Inferior parietal cortex (tissue), 1 donor: ENCODE measurements around the gene RAD50.
"Not testable (repeated sequence)": the region's sequence is repeated elsewhere in the genome, so short reads cannot be mapped to it uniquely, and the experiment has no call there.

Source experiments
- DNase-seq: peaks from one replicate; pipeline ENCODE4 v3.0.0-alpha.2; 2016; ENCODE audit errors: extremely low spot score

Gene RAD50

DNA sequence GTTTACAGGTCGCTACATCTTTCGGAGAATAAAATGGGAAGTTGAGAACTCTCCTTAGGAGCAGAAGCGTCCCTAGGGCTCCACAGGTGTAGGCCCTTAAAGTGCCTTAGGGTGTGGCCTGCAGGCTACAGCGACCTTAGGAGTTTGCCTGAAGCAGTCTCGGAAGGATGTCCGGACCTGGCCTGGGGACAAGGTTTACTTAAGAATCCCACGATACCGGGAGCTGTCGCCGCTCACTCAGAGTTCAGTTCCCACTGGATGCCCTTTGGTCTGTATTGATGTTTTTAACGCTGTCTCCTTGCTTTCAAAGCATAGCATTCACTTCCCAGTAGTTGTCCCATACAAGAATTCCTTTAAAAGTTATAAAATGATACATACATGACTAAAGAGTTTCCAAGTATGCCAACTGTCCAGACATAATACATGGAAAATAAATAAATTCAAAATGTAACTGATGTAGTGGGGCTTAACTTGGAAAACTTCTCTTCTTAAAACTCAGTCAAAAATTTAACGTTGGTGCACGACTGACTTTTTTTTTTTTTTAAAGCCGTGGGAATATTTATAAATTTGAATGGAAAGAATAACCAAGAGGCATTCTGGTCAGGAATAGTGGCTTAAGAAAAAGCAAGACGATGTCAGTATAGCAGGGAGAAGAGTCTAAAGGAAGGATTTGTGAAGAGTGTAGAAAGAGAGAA, 848 bp downstream of the RAD50 start:
- DNase-seq = no peak

DNA sequence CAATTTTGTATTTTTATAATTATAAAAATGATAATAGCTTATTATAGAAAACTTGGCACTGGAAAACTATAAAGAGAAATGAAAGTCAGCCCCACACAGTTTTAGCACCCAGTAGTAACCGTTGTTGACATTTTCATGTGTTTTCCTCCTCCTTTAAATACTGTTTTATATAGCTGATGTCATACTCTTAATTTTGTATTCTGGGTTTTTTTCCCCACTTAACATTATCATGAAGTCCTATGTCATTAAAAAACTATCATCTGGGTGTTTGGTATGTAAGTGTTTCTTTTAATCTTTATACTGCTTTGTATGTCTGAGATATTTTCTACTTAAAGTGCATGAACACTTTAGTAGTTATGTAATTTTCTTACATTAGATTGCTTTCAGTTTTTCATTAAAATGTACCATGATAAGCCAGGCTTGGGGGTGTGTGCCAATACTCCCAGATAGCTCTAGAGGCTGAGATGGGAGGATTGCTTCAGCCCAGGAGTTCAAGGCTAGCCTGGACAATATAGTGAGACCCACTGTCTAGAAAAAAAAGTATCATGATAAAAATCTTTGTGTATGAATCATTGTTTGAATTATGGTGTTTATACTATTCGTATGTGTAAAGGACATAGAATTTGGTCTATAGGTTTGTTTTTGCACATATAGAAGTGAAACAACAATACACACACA, 2.7 kb downstream of the RAD50 start:
- no peak for DNase-seq

DNA sequence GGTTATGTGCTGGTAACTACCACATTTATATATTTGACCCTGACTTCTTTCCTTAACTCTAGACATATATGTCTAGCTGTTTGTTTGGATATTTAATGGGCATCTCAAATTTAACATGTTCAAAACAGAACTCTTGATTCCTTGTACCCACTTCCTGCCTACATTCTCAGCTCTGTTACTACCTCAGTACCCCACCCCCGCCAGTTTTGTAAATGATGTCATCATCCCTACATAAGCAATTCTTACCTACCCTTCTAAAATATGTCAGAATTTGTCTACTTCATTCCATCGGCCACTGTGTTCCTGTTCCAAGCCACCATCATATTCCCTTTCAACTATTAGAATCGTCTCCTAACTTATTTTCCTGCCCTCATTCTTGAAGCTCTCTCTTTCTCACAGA, 4.8 kb downstream of the RAD50 start:
- DNase-seq = no peak

DNA sequence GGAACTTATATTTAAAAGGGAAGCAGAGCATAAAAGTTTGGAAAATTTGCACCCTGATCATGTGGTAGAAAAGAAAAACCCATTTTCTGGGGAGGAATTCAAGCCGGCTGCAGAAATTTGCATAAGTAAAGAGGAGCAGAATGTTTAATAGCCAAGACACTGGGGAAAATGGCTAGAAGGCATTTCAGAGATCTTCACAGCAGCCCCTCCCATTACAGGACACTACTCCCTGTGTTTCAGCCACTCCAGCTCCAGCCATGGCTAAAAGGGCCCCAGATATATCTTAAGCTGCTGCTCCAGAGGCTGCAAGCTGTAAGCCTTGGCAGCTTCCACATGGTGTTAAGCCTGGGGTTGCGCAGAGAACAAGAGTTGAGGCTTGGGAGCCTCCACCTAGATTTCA, 7.8 kb downstream of the RAD50 start:
- DNase-seq = not testable (repeated sequence)

DNA sequence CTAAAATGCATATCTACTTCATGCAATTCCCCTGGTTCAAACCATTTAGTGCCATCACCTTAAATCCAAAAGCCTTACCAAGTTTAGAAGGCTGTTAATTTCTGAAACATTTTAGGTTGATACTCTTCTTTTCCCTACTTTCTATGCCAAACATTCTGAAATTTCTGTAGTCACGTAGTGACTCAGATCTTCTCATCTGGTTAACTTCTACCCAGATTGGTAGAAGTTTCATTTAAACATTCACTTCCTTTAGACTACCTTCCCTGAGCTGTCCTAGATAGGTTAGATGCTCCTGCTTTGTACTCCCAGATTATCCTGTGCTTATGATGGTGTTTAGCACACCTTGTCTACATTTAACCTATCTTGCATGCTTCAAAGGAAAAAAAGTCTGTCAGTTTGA, 9.9 kb downstream of the RAD50 start:
- no peak for DNase-seq

DNA sequence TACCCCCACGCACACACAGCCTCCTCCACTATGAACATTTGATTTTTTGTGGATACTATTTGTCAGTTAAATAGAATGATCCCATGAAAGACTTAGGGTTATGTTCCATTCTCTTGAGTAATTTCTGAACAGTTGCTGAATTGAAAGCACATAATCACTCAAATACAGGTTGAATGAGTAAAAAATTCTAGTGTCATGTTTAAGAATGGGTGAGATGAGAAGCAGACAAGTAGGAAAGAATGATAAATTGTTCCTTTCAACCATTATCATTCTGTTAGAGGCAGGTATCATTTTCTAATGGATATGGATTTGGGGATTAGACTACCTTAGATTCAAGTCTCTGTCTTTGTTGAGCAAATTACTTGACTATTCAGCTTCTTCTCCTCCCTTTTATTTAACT, 19.3 kb downstream of the RAD50 start:
- DNase-seq = no peak

DNA sequence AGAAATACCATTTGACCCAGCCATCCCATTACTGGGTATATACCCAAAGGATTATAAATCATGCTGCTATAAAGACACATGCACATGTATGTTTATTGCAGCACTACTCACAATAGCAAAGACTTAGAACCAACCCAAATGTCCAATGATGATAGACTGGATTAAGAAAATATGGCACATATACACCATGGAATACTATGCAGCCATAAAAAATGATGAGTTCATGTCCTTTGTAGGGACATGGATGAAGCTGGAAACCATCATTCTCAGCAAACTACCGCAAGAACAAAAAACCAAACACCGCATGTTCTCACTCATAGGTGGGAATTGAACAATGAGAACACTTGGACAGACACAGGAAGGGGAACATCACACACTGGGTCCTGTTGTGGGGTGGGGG, 27.8 kb downstream of the RAD50 start:
- DNase-seq = not testable (repeated sequence)

DNA sequence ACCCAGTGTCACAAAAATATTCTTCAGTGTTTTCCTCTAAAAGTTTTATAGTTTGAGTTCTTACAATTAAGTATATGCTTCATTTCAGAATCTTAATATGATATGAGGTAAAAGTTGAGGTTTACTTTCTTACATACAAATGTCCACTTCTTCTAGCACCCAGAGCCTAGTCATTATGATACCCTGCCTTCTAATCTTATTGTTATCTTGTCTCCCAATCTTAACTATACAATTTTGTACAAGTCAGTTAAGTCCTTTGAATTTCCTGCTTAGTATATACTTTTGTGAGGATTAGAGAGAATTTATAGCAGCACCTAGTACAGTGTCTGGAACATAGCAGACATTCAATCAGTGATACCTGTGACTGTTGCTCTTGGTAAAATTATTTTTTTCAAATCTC, 29.3 kb downstream of the RAD50 start:
- no peak for DNase-seq

DNA sequence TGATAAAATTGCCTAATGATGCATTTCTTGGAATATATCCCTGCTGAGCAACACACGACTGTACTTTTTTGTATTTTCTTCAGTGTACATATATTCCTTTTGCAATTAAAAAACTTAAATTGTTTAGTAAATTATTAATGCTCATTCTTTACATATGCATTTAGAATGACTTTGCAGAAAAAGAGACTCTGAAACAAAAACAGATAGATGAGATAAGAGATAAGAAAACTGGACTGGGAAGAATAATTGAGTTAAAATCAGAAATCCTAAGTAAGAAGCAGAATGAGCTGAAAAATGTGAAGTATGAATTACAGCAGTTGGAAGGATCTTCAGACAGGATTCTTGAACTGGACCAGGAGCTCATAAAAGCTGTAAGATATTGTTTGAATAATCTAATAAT, 32.7 kb downstream of the RAD50 start:
- DNase-seq = no peak

DNA sequence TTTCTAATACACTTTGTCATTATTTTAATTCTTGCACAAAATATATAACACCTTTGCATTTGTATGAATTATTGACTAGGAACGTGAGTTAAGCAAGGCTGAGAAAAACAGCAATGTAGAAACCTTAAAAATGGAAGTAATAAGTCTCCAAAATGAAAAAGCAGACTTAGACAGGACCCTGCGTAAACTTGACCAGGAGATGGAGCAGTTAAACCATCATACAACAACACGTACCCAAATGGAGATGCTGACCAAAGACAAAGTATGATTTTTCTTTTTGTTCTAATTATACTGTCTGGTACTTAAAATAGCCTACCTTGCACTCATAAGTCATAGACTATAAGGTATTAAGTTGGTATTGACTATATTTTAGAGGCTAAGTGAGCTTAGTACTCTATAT, 34.4 kb downstream of the RAD50 start:
- no peak for DNase-seq

DNA sequence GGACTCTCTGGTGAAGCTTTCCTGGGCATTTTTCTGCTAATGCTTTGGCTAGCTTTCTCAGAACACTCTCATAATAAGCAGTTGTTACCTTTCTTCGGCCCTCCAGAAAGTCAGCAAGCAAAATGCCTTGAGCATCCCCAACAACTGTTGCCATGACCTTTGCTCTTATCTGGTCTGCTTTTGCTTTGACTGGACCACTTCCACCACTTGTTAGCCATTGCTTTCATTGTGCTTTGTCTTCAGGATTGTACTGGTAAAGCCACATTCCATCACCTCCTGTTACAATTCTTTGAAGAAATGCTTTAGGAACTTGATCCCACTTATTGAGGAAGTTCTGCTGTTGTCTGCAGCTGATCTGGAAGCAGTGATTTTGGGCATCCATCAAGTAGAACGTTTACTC, 35.7 kb downstream of the RAD50 start:
- DNase-seq = no peak

DNA sequence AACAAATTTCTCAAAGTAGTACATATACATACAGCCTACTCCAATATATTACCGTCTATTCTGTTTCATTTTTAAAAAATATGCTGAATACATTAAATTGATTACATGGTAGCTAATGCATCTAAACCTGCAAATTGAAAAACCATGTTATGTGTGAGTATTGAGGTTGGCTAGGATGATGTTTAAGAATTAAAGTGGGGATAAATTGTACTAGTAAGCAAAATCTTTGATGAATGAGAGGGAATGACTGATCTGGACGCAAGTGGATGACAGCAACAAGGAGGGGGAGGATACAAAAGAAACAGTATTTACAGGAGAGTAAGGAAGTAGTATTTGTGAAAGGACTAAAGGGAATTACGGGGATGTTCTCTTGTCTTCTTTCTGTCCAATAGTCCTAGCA, 37.4 kb downstream of the RAD50 start:
- DNase-seq = no peak

DNA sequence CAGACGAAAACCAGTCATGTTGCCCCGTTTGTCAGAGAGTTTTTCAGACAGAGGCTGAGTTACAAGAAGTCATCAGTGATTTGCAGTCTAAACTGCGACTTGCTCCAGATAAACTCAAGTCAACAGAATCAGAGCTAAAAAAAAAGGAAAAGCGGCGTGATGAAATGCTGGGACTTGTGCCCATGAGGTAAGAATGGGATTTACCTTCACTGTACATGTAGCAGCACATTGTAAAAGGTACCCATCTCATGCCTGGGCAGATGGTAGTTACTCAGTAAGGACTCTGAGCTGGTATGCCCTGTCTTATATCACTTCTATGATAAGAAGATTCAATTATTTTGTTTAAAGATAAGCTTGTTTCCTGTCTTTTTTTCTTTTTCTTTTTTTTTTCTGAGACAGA, 38.8 kb downstream of the RAD50 start:
- no peak for DNase-seq

DNA sequence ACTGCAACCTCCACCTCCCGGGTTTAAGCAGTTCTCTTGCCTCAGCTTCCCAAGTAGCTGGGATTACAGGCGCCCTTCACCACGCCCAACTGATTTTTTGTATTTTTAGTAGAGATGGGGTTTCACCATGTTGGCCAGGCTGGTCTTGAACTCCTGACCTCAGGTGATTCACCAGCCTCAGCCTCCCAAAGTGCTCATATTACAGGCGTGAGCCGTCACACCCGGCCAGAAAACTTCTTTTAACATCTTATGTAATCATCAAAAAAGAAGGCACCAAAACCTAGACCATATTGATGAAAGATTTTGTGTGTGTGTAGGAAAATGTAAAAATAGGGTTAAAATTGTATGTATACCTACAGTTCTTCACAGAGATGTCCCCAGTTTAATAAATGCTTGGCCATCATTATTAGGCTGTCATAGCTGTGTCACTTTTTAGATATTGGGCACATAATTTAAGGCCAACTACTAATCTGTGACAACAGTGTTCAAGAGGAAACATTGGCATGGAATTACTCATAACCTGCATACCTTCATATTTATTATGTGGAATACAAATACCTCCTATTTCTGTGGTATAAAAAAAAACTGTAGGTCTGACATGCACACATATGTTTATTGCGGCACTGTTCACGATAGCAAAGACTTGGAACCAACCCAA, 44.4 kb downstream of the RAD50 start:
- no peak for DNase-seq

DNA sequence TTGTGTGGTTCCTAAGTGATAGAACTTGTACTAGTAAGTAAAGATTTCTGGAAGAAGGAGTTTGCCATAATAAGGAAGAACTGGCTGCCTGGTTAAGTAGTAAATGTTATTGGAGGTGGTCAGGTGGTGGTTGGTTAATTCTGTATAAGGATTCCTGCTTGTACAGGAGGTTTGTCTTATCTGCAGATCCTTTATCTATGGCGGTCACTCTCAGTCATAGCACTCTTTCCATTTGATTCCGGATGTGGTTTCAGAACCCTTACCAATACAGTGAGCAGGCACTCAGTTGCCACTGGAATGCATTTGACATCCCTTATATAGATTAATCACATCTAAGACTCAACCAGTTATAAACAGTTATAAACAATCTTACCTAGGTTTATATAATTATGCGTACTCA, 50.3 kb downstream of the RAD50 start:
- DNase-seq = no peak

DNA sequence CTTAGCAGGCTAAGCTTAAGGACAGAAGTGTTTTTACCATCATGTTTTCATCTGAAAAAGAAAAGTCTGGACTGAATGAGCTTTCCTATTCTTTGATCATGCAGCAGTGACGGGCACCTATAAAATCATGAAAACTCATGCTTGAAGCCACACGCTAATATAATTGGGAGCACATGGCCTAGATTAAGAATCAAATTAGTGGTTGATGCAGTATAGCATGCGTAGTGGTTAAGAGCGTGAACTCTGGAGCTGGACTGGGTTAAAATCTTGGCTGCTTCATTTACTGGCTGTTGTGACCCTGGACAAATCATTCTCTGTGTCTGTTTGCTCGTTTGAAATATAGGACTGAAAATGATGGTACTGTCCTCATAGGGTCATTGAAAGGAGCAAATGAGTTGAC, 51.3 kb downstream of the RAD50 start:
- no peak for DNase-seq

DNA sequence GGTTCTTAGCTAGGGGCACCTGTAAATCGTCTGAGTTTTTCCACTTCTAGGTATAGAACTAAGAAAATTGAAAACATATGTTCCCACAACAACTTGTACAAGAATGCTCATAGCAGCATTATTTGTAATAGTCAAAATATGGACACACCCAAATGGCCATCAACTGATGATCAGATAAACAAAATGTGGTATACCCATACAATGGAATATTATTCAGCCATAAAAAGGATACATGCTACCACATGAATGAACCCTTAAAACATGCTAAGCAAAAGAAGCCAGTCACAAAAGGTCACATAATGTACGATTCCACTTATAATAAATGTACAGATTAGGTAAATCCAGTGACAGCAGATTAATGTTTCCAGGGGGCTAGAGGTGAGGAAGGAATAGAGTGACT, 55.2 kb downstream of the RAD50 start:
- no peak for DNase-seq

DNA sequence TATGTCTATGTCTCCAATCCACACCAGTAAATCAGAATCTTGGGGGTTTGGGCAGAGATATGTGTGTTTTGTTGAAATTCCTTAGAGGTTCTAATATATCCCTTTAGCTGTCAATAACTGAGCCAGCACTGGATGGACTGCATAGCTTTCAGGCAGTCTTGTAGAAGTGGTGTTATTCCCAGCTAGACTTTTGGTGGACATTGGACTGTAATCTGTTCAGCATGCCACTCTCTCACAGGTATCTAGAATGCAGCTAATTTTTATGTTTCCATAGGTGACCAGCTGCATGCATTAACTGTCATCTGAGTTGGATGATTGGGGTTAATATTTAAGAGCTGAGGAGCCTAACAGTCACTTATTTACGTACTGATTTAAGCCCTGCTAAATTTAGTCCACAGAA, 56.1 kb downstream of the RAD50 start:
- DNase-seq = no peak

DNA sequence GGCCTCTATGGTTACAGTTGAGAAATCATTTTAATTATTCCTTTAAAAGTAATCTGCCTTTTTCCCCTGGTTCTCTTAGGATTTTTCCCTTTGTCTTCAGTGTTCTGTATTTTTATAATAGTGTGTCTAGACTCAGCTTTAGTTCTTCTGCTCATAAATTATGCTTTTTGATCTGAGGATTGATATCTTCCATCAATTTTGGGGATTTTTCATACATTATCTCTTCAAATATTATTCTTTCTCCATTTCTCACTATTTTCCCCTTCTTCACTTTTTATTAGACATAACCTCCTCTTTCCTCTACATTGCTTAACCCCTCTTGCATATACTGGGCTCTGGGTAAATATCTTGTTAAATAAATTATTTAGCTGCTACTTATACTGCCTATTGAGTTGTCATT, 64.9 kb downstream of the RAD50 start:
- no peak for DNase-seq

DNA sequence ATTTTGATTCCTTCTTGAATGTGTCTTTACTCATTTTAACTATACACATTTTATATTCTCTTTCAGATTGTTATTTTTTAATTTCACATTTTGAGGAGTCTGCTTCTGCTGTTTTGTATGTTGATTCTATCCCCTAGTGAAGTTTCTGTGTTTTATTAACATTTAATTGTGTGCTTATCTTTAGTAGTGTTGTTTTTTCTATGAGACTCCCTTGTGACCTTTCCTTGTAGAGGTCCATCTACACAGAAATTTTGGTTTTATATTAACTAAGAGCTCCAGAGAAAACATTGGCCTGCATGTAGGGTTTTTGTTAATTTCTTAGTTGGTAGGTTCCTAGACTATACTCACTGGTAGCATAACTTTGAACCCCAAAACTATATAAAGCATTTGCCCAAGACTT, 65.8 kb downstream of the RAD50 start:
- DNase-seq = no peak

DNA sequence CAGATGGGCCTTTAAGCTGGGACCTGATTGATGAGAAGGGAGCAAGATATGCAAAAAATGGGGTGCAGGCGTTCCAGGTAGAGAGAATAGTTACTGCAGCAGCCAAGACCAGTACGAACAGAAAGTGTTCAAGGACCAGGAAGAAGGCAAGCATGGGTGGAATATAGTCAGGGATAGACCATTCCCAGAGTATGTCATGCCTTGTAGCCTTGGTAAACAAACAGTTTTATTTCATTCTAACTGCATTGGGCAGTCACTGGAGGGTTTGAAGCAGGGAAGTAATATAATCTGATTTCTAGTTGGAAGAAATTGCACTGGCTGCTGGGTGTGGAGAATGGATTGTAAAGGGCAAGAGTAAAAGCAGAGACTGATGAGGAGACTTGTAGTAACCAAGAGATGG, 70.7 kb downstream of the RAD50 start:
- no peak for DNase-seq

DNA sequence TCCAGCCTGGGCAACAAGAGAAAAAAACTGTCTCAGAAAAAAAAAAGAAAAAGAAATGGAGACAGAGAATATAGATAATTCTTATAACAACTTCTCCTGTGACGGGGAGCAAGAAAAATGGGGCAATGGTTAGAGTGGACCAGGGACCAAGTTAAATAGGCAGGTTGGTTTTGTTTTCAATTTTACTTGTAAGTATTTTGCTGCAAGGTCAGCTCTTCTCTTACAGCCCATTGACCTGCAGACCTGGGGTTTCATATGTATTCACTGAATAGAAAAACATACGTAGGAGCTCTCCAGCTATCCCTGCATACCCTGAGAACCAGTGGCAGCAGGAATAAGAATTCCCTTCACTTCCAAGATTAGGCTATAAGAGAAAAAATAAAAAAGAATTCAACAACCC, 72.0 kb downstream of the RAD50 start:
- no peak for DNase-seq

DNA sequence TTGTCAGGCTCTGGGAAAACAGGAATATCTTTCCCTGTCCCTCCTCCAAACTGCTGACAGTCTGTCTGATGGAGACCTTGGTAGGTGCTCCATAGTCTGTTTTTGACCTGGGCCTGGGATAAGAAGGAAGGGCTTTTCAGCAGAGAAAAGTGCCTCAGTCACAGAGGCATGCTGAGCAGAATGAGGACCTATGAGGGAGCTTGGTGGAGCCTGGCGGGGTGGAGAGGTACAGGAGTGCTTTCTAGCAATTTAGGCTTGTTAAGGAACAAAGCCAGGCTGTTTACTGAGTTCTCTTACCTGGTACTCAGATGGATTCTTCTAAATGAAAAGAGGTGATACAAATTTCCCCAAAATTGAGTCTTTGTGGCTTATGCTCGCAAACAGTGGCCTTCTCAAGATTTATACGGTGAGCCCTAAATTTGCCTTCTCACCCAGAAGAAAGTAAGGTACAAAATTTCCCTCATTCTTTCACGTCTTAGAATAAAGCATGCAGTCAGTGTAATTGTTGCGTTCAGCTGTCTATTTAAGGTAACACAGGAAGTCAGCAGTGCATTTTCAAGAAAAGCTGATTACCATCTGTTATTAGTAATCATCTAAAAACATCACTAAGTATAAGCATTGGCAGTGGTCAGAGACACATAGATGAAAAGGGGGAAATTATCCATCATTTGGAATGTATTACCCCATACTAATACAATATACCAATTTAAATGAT, 72.6 kb downstream of the RAD50 start:
- no peak for DNase-seq
